Loucy (cell line): Measurements from ENCODE around the gene SDK1.

Source experiments
- H2AFZ ChIP-seq: fragments of 200-600 bp; sonication (generic); 2 replicates; pipeline ENCODE4 v1.6.0; 2016; ENCODE audit warnings: antibody characterized with exemption, mild to moderate bottlenecking, low read length, moderate library complexity
- H3F3A ChIP-seq: fragments of 200-600 bp; 2 replicates; pipeline ENCODE4 v1.6.0; 2016; ENCODE audit warnings: antibody characterized with exemption, low read depth, mild to moderate bottlenecking
- H3K27me3 ChIP-seq: fragments of 200-600 bp; sonication (generic); 2 replicates; pipeline ENCODE4 v1.6.1; 2014; ENCODE audit warnings: low read length, mild to moderate bottlenecking; ENCODE audit not compliant: insufficient read depth, poor library complexity, severe bottlenecking
- H3K36me3 ChIP-seq: fragments of 200-600 bp; sonication (generic); 2 replicates; pipeline ENCODE4 v1.6.1; 2016; ENCODE audit warnings: low read length; ENCODE audit not compliant: insufficient read depth
- H3K4me1 ChIP-seq: fragments of 200-600 bp; sonication (generic); 2 replicates; pipeline ENCODE4 v1.5.1; 2014; ENCODE audit warnings: low read length, mild to moderate bottlenecking; ENCODE audit not compliant: insufficient read depth, poor library complexity, severe bottlenecking
- H3K4me2 ChIP-seq: fragments of 200-600 bp; sonication (generic); 2 replicates; pipeline ENCODE4 v1.6.0; 2014; ENCODE audit warnings: antibody characterized with exemption, low read length, low read depth, mild to moderate bottlenecking; ENCODE audit not compliant: poor library complexity, severe bottlenecking
- H3K4me3 ChIP-seq: fragments of 200-600 bp; sonication (generic); 2 replicates; pipeline ENCODE4 v1.5.1; 2014; ENCODE audit warnings: low read length, mild to moderate bottlenecking, mixed read lengths; ENCODE audit not compliant: poor library complexity, severe bottlenecking
- H3K79me2 ChIP-seq: fragments of 200-600 bp; sonication (generic); 2 replicates; pipeline ENCODE4 v1.6.1; 2014; ENCODE audit warnings: low read length; ENCODE audit not compliant: insufficient read depth
- H3K9ac ChIP-seq: fragments of 200-600 bp; sonication (generic); 2 replicates; pipeline ENCODE4 v1.6.0; 2014; ENCODE audit warnings: mild to moderate bottlenecking, low read depth, low read length, moderate library complexity; ENCODE audit not compliant: poor library complexity, severe bottlenecking
- H3K9me2 ChIP-seq: fragments of 200-600 bp; sonication (generic); replicated peaks from 2 replicates; pipeline ENCODE4 v1.6.1; 2016; ENCODE audit warnings: low read depth, low read length, mixed read lengths
- H3K9me3 ChIP-seq: fragments of 200-600 bp; sonication (generic); 2 replicates; pipeline ENCODE4 v1.6.1; 2014; ENCODE audit warnings: mild to moderate bottlenecking, antibody characterized with exemption, low read length, low read depth; ENCODE audit not compliant: insufficient read depth
- H4K20me1 ChIP-seq: fragments of 200-600 bp; sonication (generic); 2 replicates; pipeline ENCODE4 v1.6.0; 2014; ENCODE audit warnings: antibody characterized with exemption, low read length, mild to moderate bottlenecking; ENCODE audit not compliant: insufficient read depth, poor library complexity, severe bottlenecking
- EZH2phosphoT487 ChIP-seq: fragments of 200-600 bp; IDR thresholded peaks from 2 replicates; pipeline ENCODE4 v1.6.1; 2018; ENCODE audit warnings: antibody characterized with exemption, mild to moderate bottlenecking, moderate library complexity, borderline replicate concordance
- TF ChIP-seq, protein P1 (sequence below): fragments of 200-600 bp; sonication (generic); conservative IDR thresholded peaks from 2 replicates; pipeline ENCODE4 v1.5.1; 2014; ENCODE audit warnings: mild to moderate bottlenecking, antibody characterized with exemption, low read length

SDK1 gene

DNA sequence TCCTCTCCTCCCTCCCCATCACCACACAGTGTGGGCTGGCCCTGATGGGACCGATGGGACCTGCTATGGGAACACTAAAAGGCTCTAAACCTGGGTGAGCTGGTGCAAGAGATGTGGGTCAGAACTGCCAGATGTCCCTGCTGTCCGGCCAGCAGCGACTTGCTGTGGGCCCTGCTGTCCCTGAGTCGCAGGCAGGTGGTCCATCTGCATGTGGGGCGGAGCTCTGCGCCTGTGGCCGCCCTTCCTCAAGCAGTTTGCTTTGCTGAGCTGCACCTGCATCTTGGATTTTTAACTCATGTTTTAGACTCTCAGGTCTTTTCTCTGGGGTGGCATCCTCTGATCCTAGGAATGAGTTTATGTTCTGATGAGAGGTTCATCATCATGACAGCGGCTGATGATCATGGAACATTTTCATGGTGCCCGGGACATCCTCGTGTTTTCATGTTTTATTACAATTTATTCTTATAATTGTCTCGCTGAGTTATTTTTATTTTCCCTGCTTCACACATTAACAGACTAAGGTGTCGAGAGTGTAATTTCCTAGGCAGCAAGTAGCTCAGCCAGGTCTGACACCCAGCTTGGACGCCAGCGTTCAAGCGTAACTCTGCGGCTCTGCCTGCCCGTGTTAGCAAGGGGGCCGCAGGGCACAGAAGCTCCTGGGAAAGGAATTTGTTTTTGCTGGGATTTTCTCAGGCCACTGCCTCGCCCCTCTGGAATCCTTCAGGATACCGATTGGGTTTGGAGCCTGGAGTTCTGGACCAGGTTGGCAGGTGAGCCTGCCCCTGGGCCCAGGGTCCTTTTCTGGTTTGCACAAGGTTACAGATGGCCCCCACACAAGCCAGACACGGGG lies 765.8 kb downstream of the SDK1 start:
- H3K4me3 ChIP-seq, result no peak overlapping the region
- no peaks in the 10 kb centered on the region for H4K20me1 ChIP-seq
- no peaks in the 10 kb centered on the region for H3K27me3 ChIP-seq
- H3K36me3 ChIP-seq, result no peaks in the 10 kb centered on the region
- H2AFZ ChIP-seq, result no peak overlapping the region
- no peak overlapping the region for H3K4me2 ChIP-seq
- H3K79me2 ChIP-seq, result no peaks in the 10 kb centered on the region
- no peak overlapping the region for H3K9ac ChIP-seq
- no peaks in the 10 kb centered on the region for H3F3A ChIP-seq
- no peaks in the 10 kb centered on the region for H3K4me1 ChIP-seq
- TF ChIP-seq, protein P1, sequence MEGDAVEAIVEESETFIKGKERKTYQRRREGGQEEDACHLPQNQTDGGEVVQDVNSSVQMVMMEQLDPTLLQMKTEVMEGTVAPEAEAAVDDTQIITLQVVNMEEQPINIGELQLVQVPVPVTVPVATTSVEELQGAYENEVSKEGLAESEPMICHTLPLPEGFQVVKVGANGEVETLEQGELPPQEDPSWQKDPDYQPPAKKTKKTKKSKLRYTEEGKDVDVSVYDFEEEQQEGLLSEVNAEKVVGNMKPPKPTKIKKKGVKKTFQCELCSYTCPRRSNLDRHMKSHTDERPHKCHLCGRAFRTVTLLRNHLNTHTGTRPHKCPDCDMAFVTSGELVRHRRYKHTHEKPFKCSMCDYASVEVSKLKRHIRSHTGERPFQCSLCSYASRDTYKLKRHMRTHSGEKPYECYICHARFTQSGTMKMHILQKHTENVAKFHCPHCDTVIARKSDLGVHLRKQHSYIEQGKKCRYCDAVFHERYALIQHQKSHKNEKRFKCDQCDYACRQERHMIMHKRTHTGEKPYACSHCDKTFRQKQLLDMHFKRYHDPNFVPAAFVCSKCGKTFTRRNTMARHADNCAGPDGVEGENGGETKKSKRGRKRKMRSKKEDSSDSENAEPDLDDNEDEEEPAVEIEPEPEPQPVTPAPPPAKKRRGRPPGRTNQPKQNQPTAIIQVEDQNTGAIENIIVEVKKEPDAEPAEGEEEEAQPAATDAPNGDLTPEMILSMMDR, result no peak
- TF ChIP-seq EZH2phosphoT487, result no peak
- H3K9me2 ChIP-seq, result no peaks in the 10 kb centered on the region
- peaks cover 2% of the 10 kb centered on the region; the same call in 1 of the 2 replicates for H3K9me3 ChIP-seq

- no peaks in the 10 kb centered on the region for H3K4me1 ChIP-seq
- no peaks in the 10 kb centered on the region for H3K9me2 ChIP-seq
- H3K79me2 ChIP-seq, result no peaks in the 10 kb centered on the region
- no peak overlapping the region for H3K4me3 ChIP-seq
- no peak overlapping the region for H2AFZ ChIP-seq
- H3F3A ChIP-seq, result no peaks in the 10 kb centered on the region
- no peak overlapping the region for H3K4me2 ChIP-seq
- peaks cover 2% of the 10 kb centered on the region; the same call in 1 of the 2 replicates for H3K9me3 ChIP-seq
- no peak overlapping the region for H3K9ac ChIP-seq
- no peaks in the 10 kb centered on the region for H3K36me3 ChIP-seq
- TF ChIP-seq, protein P1, result no peak
- TF ChIP-seq EZH2phosphoT487, result no peak
- no peaks in the 10 kb centered on the region for H4K20me1 ChIP-seq
- H3K27me3 ChIP-seq, result no peaks in the 10 kb centered on the region
Measured at GRCh38 chr7:4067476-4067760, 766.4 kb downstream of the SDK1 start.

DNA sequence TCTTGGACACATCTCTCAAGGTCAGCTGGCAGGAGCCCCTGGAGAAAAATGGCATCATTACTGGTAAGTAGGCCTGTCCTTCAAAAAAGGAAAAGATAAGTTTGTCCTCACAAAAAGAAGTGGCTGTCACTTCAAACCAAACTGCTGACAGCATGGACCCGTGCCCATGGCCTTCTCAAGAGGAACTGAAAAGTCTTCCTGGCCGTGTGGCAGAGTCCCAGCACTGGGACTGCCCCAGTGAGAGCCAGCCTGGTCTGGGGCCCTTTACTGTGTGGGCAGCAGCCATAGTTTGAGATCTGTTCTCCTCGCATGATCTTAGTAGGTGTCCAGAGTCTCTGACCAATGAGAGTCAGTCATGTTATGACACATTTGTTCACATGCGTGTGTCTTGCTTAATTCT lies 766.8 kb downstream of the SDK1 start:
- no peaks in the 10 kb centered on the region for H4K20me1 ChIP-seq
- H3K4me2 ChIP-seq, result no peak overlapping the region
- no peaks in the 10 kb centered on the region for H3K79me2 ChIP-seq
- no peaks in the 10 kb centered on the region for H3K9me2 ChIP-seq
- no peaks in the 10 kb centered on the region for H3F3A ChIP-seq
- peaks cover 2% of the 10 kb centered on the region; the same call in 1 of the 2 replicates for H3K9me3 ChIP-seq
- no peak overlapping the region for H3K4me3 ChIP-seq
- H3K4me1 ChIP-seq, result no peaks in the 10 kb centered on the region
- no peaks in the 10 kb centered on the region for H3K27me3 ChIP-seq
- H2AFZ ChIP-seq, result no peak overlapping the region
- H3K36me3 ChIP-seq, result no peaks in the 10 kb centered on the region
- H3K9ac ChIP-seq, result no peak overlapping the region
- no peak for TF ChIP-seq EZH2phosphoT487
- TF ChIP-seq, protein P1, result no peak
